Measurements from ENCODE around the gene TMEM114. TPM values are rescaled to one million over a fixed set of nuclear protein-coding genes. Genes with fewer than 3 reads are reported as not detected.

The TMEM114 gene
- total and polyA plus RNA-seq, 8 donors: not detected

GRCh38 chr16:8631818-8632465 is 41.6 kb upstream of the TMEM114 start:
- no peak for DNase-seq
- H3K36me3 ChIP-seq: peaks cover 54 to 100% (median 99%) of the 10 kb centered on the region in 4 donors
- H3K9me3 ChIP-seq: no peaks in the 10 kb centered on the region
- 60 to 69% (median 64%) methylated on average over 14 to 15 of the region's 15 CpGs for WGBS, 5 donors
- no peaks in the 10 kb centered on the region for H3K27me3 ChIP-seq
- peaks cover 0 to 5% (median 0%) of the 10 kb centered on the region in 4 donors for H3K4me1 ChIP-seq
- no peak overlapping the region for H3K4me3 ChIP-seq
- intact Hi-C loops (cut with DNase I; ENCODE audit: low total_unique reads): no loop called here
- peak overlapping the region in 4 of 5 donors; percentile 13 to 71 (median 67) for H3K27ac ChIP-seq
- TF ChIP-seq POLR2A (IDR thresholded peaks at IDR 0.05) (no peak), POLR2AphosphoS5 (IDR thresholded peaks at IDR 0.05) (no peak), CTCF (IDR thresholded peaks at IDR 0.05) (no peak), EP300 (IDR thresholded peaks at IDR 0.05) (no peak)

GRCh38 chr16:8631373-8631772 is 41.1 kb upstream of the TMEM114 start:
- H3K4me1 ChIP-seq: peaks cover 0 to 5% (median 0%) of the 10 kb centered on the region in 4 donors
- no peaks in the 10 kb centered on the region for H3K27me3 ChIP-seq
- H3K36me3 ChIP-seq: peaks cover 58 to 100% (median 99%) of the 10 kb centered on the region in 4 donors
- H3K9me3 ChIP-seq: no peaks in the 10 kb centered on the region
- no peak for DNase-seq
- intact Hi-C loops (cut with DNase I; ENCODE audit: low total_unique reads): no loop called here
- H3K27ac ChIP-seq: peak overlapping the region in 3 of 5 donors; percentile 63 to 71 (median 71)
- H3K4me3 ChIP-seq: no peak overlapping the region
- 77 to 85% (median 83%) methylated on average over 9 of the region's 9 CpGs for WGBS, 5 donors
- TF ChIP-seq POLR2AphosphoS5 (IDR thresholded peaks at IDR 0.05) (no peak), EP300 (IDR thresholded peaks at IDR 0.05) (no peak), POLR2A (IDR thresholded peaks at IDR 0.05) (no peak), CTCF (IDR thresholded peaks at IDR 0.05) (no peak)

GRCh38 chr16:8630255-8630953 is 40.1 kb upstream of the TMEM114 start:
- Histone ChIP-seq H3K4me1 (peaks cover 0 to 5% (median 0%) of the 10 kb centered on the region in 4 donors), H3K4me3 (no peak overlapping the region), H3K27me3 (no peaks in the 10 kb centered on the region), H3K27ac (peak overlapping the region in 1 of 5 donors; percentile 52), H3K36me3 (peaks cover 61 to 100% (median 99%) of the 10 kb centered on the region in 4 donors), H3K9me3 (no peaks in the 10 kb centered on the region)
- TF ChIP-seq POLR2A (IDR thresholded peaks at IDR 0.05): no peak
- no peak for TF ChIP-seq EP300 (IDR thresholded peaks at IDR 0.05)
- TF ChIP-seq POLR2AphosphoS5 (IDR thresholded peaks at IDR 0.05): no peak
- no peak for TF ChIP-seq CTCF (IDR thresholded peaks at IDR 0.05)
- 88 to 92% (median 92%) methylated on average over 11 of the region's 11 CpGs for WGBS, 5 donors
- intact Hi-C loops (cut with DNase I; ENCODE audit: low total_unique reads): no loop called here
- no peak for DNase-seq

- Histone ChIP-seq H3K27me3 (no peaks in the 10 kb centered on the region), H3K4me3 (no peak overlapping the region), H3K9me3 (no peaks in the 10 kb centered on the region), H3K36me3 (peaks cover 56 to 100% (median 92%) of the 10 kb centered on the region in 4 donors), H3K27ac (no peak overlapping the region), H3K4me1 (peaks cover 0 to 10% (median 4%) of the 10 kb centered on the region in 4 donors)
- no peak for DNase-seq
- TF ChIP-seq CTCF (IDR thresholded peaks at IDR 0.05): no peak
- TF ChIP-seq POLR2AphosphoS5 (IDR thresholded peaks at IDR 0.05): no peak
- TF ChIP-seq EP300 (IDR thresholded peaks at IDR 0.05): no peak
- intact Hi-C loops (cut with DNase I; ENCODE audit: low total_unique reads): no loop called here
- 92 to 94% (median 93%) methylated on average over 16 of the region's 16 CpGs for WGBS, 5 donors
Measured at GRCh38 chr16:8628981-8629725, 38.8 kb upstream of the TMEM114 start.

Measured in stomach (tissue), 9 donors.